ENCODE results near the gene SELENOO. TPM values are rescaled to one million over a fixed set of nuclear protein-coding genes. Genes with fewer than 3 reads are reported as not detected.

SELENOO gene
- total RNA-seq, 1 donor from 2014 or later: 4.7 TPM

DNA sequence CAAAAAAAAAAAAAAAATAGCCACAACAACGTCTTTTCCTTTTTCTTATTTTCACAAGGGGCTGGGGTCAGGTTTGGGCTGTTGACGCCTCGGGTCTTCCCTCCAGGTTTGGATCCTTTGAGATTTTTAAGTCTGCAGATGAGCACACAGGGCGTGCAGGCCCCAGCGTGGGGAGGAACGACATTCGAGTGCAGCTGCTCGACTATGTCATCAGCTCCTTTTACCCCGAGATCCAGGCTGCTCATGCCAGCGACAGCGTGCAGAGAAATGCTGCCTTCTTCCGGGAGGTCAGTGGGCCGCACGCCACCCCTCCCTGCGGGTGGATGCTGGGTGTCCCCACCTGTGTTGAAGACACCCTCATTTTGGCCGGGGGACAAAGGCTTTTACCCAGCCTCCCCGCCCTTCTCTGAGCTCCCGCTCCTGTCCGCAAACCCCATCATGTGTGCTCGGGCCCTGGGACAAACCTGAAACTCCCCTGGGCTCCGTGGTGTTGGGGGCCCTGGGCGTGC lies 7.7 kb downstream of the SELENOO start:
- Histone ChIP-seq H3K4me1 (ENCODE audit: control insufficient read depth in 3 of 3, insufficient read depth in 3 of 3, low read length in 3 of 3) (peaks cover 18 to 35% (median 35%) of the 10 kb centered on the region in 3 donors), H3K9me3 (ENCODE audit: control insufficient read depth in 3 of 3, low read length in 3 of 3) (no peaks in the 10 kb centered on the region), H3K27me3 (ENCODE audit: control insufficient read depth in 3 of 3, insufficient read depth in 3 of 3, low read length in 3 of 3) (no peaks in the 10 kb centered on the region), H3K4me3 (ENCODE audit: low read length in 3 of 3) (no peak overlapping the region), H3K36me3 (ENCODE audit: control insufficient read depth in 3 of 3, insufficient read depth in 3 of 3, low read length in 3 of 3) (peaks cover 46 to 59% (median 47%) of the 10 kb centered on the region in 3 donors), H3K27ac (ENCODE audit: low read depth, low read length) (no peak overlapping the region), H3K9ac (ENCODE audit: low read depth in 1 of 3, low read length in 3 of 3) (peak overlapping the region in 1 of 3 donors; percentile 16)

DNA sequence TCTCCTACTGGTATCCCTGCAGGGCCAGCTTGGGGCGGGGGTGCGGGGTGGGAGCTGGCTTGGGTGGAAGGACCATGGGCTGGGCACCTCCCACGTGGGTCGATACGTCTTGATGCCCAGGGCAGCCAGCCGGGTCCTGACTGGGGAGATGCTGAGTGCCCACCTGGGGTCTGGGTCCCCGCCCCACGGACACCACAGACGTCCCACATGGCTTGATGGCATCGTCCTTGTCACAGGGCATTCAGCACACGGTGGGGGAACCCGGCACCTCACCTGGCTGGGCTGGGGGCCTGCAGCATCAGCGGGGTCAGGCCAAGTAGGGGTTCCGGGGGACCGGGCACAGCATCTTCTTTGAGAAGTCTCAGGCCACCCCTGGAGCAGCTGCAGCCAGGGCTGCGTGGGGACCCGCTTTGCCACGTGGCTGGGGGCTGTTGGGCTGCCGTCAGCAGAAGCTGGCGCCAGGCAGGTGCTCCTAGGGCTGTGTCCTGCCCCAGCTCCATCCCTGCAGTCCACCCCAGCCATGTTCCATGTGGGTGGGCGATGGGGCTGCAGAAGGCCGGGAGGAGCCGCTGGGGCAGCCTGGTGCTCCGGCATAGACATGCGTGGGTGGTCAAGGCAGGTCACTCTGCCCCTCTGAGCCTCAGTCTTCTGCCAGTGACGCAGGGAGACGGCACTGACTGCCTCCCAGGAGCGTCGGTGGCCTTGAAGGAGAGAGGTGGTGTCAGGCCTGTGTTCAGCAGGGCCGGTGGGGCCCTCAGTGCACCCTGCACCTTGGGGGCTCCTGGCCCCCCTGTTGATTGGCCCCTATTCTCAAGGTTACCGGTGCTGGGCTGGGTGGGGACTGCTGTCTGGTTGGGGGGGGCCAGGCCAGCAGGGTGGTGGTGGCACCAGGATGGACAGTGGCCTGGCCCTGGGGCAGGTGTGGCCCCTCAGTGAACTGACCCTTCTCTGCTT lies 8.4 kb downstream of the SELENOO start:
- peaks cover 42 to 59% (median 47%) of the 10 kb centered on the region in 3 donors for H3K36me3 ChIP-seq (ENCODE audit: control insufficient read depth in 3 of 3, insufficient read depth in 3 of 3, low read length in 3 of 3)

DNA sequence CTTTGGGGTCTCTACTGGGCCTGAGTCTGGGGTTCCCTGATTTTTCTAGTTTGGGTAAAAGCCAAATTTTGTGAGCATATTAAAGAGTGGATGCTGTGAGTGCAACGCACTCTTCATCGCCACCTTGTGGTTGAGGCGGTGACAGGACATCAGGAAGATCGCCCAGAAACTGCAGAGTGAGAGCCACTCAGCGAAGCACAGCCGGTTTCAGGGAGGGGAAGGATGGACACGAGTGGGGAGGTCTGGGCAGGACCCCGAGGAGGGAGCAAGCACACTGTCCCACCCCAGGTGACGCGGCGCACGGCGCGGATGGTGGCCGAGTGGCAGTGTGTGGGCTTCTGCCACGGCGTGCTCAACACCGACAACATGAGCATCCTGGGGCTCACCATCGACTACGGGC lies 9.1 kb downstream of the SELENOO start:
- Histone ChIP-seq H3K9ac (ENCODE audit: low read depth in 1 of 3, low read length in 3 of 3) (no peak overlapping the region), H3K27ac (ENCODE audit: low read depth, low read length) (no peak overlapping the region), H3K4me3 (ENCODE audit: low read length in 3 of 3) (no peak overlapping the region), H3K4me1 (ENCODE audit: control insufficient read depth in 3 of 3, insufficient read depth in 3 of 3, low read length in 3 of 3) (peaks cover 18 to 35% (median 32%) of the 10 kb centered on the region in 3 donors), H3K27me3 (ENCODE audit: control insufficient read depth in 3 of 3, insufficient read depth in 3 of 3, low read length in 3 of 3) (no peaks in the 10 kb centered on the region), H3K9me3 (ENCODE audit: control insufficient read depth in 3 of 3, low read length in 3 of 3) (no peaks in the 10 kb centered on the region), H3K36me3 (ENCODE audit: control insufficient read depth in 3 of 3, insufficient read depth in 3 of 3, low read length in 3 of 3) (peaks cover 45 to 63% (median 50%) of the 10 kb centered on the region in 3 donors)

More for the DNA sequence above, 8.4 kb downstream of the SELENOO start:
- Histone ChIP-seq H3K4me3 (ENCODE audit: low read length in 3 of 3) (no peak overlapping the region), H3K9ac (ENCODE audit: low read depth in 1 of 3, low read length in 3 of 3) (no peak overlapping the region), H3K4me1 (ENCODE audit: control insufficient read depth in 3 of 3, insufficient read depth in 3 of 3, low read length in 3 of 3) (peaks cover 18 to 35% (median 35%) of the 10 kb centered on the region in 3 donors), H3K27ac (ENCODE audit: low read depth, low read length) (no peak overlapping the region), H3K9me3 (ENCODE audit: control insufficient read depth in 3 of 3, low read length in 3 of 3) (no peaks in the 10 kb centered on the region), H3K27me3 (ENCODE audit: control insufficient read depth in 3 of 3, insufficient read depth in 3 of 3, low read length in 3 of 3) (no peaks in the 10 kb centered on the region)

DNA sequence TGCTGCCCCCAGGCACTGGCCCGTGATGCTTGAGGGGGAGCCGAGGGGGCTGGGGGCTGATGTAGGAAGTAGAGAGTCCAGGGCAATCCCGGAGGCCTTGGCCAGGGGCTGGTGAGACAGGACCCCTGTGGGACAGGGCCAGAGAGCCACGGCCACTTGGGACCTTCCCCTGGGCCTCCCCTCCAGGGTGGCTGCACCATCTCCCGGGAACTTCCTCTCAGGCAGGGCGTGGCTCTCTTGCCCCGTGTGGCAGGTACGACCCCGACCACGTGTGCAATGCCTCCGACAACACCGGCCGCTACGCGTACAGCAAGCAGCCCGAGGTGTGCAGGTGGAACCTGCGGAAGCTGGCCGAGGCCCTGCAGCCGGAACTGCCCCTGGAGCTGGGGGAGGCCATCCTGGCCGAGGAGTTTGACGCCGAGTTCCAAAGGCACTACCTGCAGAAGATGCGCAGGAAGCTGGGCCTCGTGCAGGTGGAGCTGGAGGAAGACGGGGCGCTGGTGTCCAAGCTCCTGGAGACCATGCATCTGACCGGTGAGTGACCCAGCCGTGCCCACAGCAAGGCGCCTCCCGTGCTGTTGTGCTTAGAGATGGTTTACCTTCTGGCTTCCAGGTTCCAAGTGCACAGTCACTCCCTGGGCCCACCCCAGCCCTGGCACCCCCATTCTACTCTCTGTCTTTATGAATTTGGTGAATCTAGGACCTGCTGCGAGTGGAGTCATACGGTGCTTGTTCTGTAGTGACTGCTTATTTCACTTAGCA lies 9.7 kb downstream of the SELENOO start:
- no peak overlapping the region for H3K4me3 ChIP-seq (ENCODE audit: low read length in 3 of 3)
- H3K4me1 ChIP-seq (ENCODE audit: control insufficient read depth in 3 of 3, insufficient read depth in 3 of 3, low read length in 3 of 3): peaks cover 17 to 31% (median 30%) of the 10 kb centered on the region in 3 donors
- no peak overlapping the region for H3K27ac ChIP-seq (ENCODE audit: low read depth, low read length)
- peaks cover 50 to 68% (median 51%) of the 10 kb centered on the region in 3 donors for H3K36me3 ChIP-seq (ENCODE audit: control insufficient read depth in 3 of 3, insufficient read depth in 3 of 3, low read length in 3 of 3)
- H3K9ac ChIP-seq (ENCODE audit: low read depth in 1 of 3, low read length in 3 of 3): no peak overlapping the region
- no peaks in the 10 kb centered on the region for H3K27me3 ChIP-seq (ENCODE audit: control insufficient read depth in 3 of 3, insufficient read depth in 3 of 3, low read length in 3 of 3)
- no peaks in the 10 kb centered on the region for H3K9me3 ChIP-seq (ENCODE audit: control insufficient read depth in 3 of 3, low read length in 3 of 3)

DNA sequence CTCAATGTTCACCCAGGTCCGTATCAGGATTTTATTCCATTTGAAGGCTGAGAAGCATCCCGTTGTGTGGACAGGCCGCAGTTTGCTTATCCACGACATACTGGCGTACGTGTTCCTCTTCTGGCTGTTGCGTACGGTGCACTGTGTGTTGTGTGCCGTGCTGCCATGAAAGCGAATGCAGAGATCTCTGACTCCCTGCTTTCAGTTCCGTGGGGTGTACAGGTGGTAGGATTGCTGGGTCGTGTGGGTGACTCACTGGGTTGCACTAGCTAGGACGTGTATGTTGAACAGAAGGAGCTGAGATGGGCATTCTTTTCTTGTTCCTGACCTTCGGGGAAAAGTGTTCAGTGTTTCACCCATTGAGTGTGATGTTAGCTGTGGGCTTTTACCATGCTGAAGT lies 10.3 kb downstream of the SELENOO start:
- H3K9me3 ChIP-seq (ENCODE audit: control insufficient read depth in 3 of 3, low read length in 3 of 3): no peaks in the 10 kb centered on the region
- peaks cover 11 to 25% (median 24%) of the 10 kb centered on the region in 3 donors for H3K4me1 ChIP-seq (ENCODE audit: control insufficient read depth in 3 of 3, insufficient read depth in 3 of 3, low read length in 3 of 3)
- H3K9ac ChIP-seq (ENCODE audit: low read depth in 1 of 3, low read length in 3 of 3): no peak overlapping the region
- peaks cover 53 to 70% (median 56%) of the 10 kb centered on the region in 3 donors for H3K36me3 ChIP-seq (ENCODE audit: control insufficient read depth in 3 of 3, insufficient read depth in 3 of 3, low read length in 3 of 3)
- no peaks in the 10 kb centered on the region for H3K27me3 ChIP-seq (ENCODE audit: control insufficient read depth in 3 of 3, insufficient read depth in 3 of 3, low read length in 3 of 3)
- H3K27ac ChIP-seq (ENCODE audit: low read depth, low read length): no peak overlapping the region
- H3K4me3 ChIP-seq (ENCODE audit: low read length in 3 of 3): no peak overlapping the region

DNA sequence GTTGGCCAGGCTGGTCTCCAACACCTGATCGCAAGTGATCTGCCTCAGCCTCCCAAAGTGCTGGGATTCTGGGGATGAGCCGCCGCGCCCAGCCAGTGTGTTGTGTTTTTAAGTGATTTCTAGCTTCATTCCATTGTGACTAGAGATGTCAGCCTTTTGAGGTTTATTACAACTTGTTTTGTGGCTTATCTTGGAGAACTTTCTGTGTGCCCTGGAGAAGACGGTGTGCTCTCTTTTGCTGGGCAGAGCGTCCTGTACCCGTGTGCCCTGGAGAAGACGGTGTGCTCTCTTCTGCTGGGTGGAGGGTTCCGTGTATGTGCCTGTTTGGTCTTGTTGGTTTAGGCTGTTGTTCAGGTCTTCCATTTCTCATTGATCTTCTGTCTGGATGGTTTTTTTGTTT lies 12.5 kb downstream of the SELENOO start:
- Histone ChIP-seq H3K4me1 (ENCODE audit: control insufficient read depth in 3 of 3, insufficient read depth in 3 of 3, low read length in 3 of 3) (peaks cover 0 to 11% (median 7%) of the 10 kb centered on the region in 3 donors), H3K27me3 (ENCODE audit: control insufficient read depth in 3 of 3, insufficient read depth in 3 of 3, low read length in 3 of 3) (no peaks in the 10 kb centered on the region), H3K27ac (ENCODE audit: low read depth, low read length) (no peak overlapping the region), H3K9ac (ENCODE audit: low read depth in 1 of 3, low read length in 3 of 3) (no peak overlapping the region), H3K9me3 (ENCODE audit: control insufficient read depth in 3 of 3, low read length in 3 of 3) (no peaks in the 10 kb centered on the region), H3K4me3 (ENCODE audit: low read length in 3 of 3) (no peak overlapping the region), H3K36me3 (ENCODE audit: control insufficient read depth in 3 of 3, insufficient read depth in 3 of 3, low read length in 3 of 3) (peaks cover 61 to 72% (median 65%) of the 10 kb centered on the region in 3 donors)

DNA sequence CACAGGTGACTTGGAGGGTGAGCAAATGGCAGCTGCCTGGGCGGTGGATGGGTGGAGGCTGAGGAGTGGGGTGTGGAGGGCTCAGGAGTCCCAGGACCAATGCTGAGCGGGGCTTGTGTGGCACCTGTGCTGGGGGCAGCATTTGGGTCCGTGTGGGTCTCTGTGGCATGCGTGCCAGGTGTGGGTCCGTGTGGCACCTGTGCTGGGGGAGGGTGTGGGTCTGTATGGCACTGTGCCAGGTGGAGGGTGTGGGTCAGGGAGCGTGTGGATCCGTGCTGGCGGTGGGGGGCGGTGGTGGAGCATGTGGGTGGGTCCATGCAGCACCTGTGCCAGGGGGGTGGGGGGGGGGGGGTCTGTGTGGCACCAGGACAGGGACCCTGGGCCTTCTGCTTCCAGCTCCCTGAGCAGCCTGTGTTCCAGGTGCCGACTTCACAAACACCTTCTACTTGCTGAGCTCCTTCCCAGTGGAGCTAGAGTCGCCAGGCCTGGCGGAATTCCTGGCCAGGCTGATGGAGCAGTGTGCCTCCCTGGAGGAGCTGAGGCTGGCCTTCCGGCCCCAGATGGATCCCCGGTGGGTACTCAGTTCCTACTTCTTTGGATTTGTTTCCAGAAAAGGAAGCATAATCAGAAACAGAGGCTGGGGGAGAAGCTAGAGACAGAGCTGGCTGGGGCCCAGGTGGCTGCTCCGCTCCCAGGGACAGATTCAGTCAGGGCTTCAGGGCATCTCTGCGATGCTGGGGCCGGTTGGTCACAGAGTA lies 14.7 kb downstream of the SELENOO start:
- no peak overlapping the region for H3K4me3 ChIP-seq (ENCODE audit: low read length in 3 of 3)
- peaks cover 67 to 77% (median 68%) of the 10 kb centered on the region in 3 donors for H3K36me3 ChIP-seq (ENCODE audit: control insufficient read depth in 3 of 3, insufficient read depth in 3 of 3, low read length in 3 of 3)
- no peaks in the 10 kb centered on the region for H3K9me3 ChIP-seq (ENCODE audit: control insufficient read depth in 3 of 3, low read length in 3 of 3)
- peaks cover 0 to 14% (median 4%) of the 10 kb centered on the region in 3 donors for H3K4me1 ChIP-seq (ENCODE audit: control insufficient read depth in 3 of 3, insufficient read depth in 3 of 3, low read length in 3 of 3)
- H3K9ac ChIP-seq (ENCODE audit: low read depth in 1 of 3, low read length in 3 of 3): no peak overlapping the region
- H3K27ac ChIP-seq (ENCODE audit: low read depth, low read length): no peak overlapping the region
- H3K27me3 ChIP-seq (ENCODE audit: control insufficient read depth in 3 of 3, insufficient read depth in 3 of 3, low read length in 3 of 3): no peaks in the 10 kb centered on the region

DNA sequence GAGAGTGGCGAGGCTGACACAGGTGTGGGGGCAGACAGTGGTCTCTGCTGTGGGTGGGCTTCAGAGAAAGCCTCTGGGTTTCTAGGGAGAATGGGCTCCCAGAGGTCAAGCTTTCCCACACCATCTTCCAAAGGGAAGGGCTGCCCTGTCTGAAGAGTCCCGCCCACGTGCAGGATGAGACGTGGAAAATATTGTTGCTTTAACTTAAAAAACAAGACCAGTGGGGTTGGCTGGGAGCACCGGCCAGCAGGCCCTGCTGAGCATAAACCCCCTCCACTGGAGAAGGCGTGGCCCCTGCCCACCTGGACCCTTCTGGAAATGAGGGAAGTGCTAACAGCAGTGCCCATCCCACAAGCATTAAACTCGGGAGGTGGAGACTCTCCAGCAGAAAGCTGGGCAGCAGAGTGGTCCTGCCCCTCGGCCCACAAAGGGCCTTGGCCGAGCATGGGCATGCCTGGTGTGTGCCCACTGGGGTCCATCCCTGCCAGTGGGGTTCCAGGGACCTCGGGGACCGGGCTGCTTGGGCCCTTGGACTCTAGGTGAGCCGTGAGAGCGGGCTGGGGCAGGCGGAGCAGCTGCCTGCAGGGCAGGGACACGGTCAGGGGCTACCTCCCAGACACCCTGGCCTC lies 15.4 kb downstream of the SELENOO start:
- no peak overlapping the region for H3K4me3 ChIP-seq (ENCODE audit: low read length in 3 of 3)
- H3K9me3 ChIP-seq (ENCODE audit: control insufficient read depth in 3 of 3, low read length in 3 of 3): no peaks in the 10 kb centered on the region
- no peak overlapping the region for H3K9ac ChIP-seq (ENCODE audit: low read depth in 1 of 3, low read length in 3 of 3)
- peaks cover 0 to 14% (median 4%) of the 10 kb centered on the region in 3 donors for H3K4me1 ChIP-seq (ENCODE audit: control insufficient read depth in 3 of 3, insufficient read depth in 3 of 3, low read length in 3 of 3)
- no peak overlapping the region for H3K27ac ChIP-seq (ENCODE audit: low read depth, low read length)
- no peaks in the 10 kb centered on the region for H3K27me3 ChIP-seq (ENCODE audit: control insufficient read depth in 3 of 3, insufficient read depth in 3 of 3, low read length in 3 of 3)
- peaks cover 68 to 77% (median 68%) of the 10 kb centered on the region in 3 donors for H3K36me3 ChIP-seq (ENCODE audit: control insufficient read depth in 3 of 3, insufficient read depth in 3 of 3, low read length in 3 of 3)
